Suprapubic skin (tissue), 4 donors: ENCODE measurements around the gene MAP1B. TPM values are rescaled to one million over a fixed set of nuclear protein-coding genes. Genes with fewer than 3 reads are reported as not detected.

Source experiments
- DNase-seq, 2 donors: peaks; one replicate each; pipeline ENCODE4 v3.0.0-alpha.2; 2019; ENCODE audit warnings: low spot score in 2 of 2
- H3K27ac ChIP-seq: fragments of 200-600 bp; sonication (generic); one replicate; pipeline ENCODE4 v1.5.1; 2019
- H3K27me3 ChIP-seq: fragments of 200-600 bp; sonication (generic); one replicate; pipeline ENCODE4 v1.5.1; 2019
- H3K36me3 ChIP-seq: fragments of 200-600 bp; sonication (generic); one replicate; pipeline ENCODE4 v1.5.1; 2019
- H3K4me1 ChIP-seq: fragments of 200-600 bp; sonication (generic); one replicate; pipeline ENCODE4 v1.5.1; 2019
- H3K4me3 ChIP-seq: fragments of 200-600 bp; sonication (generic); one replicate; pipeline ENCODE4 v1.5.1; 2019; ENCODE audit warnings: mild to moderate bottlenecking
- H3K9me3 ChIP-seq: fragments of 200-600 bp; sonication (generic); one replicate; pipeline ENCODE4 v1.5.1; 2019
- CTCF ChIP-seq, 2 donors: fragments of 200-600 bp in 1 of 2; fragments of 450-650 bp in 1 of 2; sonication (generic) in 1 of 2; IDR thresholded peaks; one replicate each; pipeline ENCODE4 v1.5.1; 2016 to 2019; ENCODE audit warnings: antibody characterized with exemption in 2 of 2, mild to moderate bottlenecking in 1 of 2, moderate library complexity in 1 of 2
- EP300 ChIP-seq: sonication (generic); formaldehyde crosslinking; IDR thresholded peaks from one replicate; pipeline ENCODE4 v1.6.1; 2017; ENCODE audit warnings: antibody characterized with exemption
- POLR2A ChIP-seq, 2 donors: fragments of 450-650 bp; IDR thresholded peaks; one replicate each; pipeline ENCODE4 v1.6.1; 2017; ENCODE audit warnings: antibody characterized with exemption in 2 of 2, mild to moderate bottlenecking in 2 of 2, moderate library complexity in 2 of 2
- POLR2AphosphoS5 ChIP-seq, 3 donors: sonication (generic); formaldehyde crosslinking; IDR thresholded peaks; one replicate each; pipeline ENCODE4 v1.6.1; 2017; ENCODE audit warnings: antibody characterized with exemption in 3 of 3
- WGBS: methylation state at CpG from one replicate; pipeline ENCODE4 v1.1.5; 2018; 5-methylcytosine and 5-hydroxymethylcytosine counted together
- total RNA-seq, 4 donors: library from RNA; depleted of rRNA; stranded (reverse); fragments of >200 nt; gene quantifications; one replicate each; pipeline ENCODE4 v1.1.0, GENCODE V29; 2016

The MAP1B gene
- total RNA-seq, 4 donors from 2014 or later, result 38.1 to 172 (median 67.5) TPM

- Histone ChIP-seq H3K4me1 (no peaks in the 10 kb centered on the region), H3K9me3 (no peaks in the 10 kb centered on the region), H3K4me3 (no peak overlapping the region), H3K27me3 (no peaks in the 10 kb centered on the region), H3K36me3 (peaks cover 70% of the 10 kb centered on the region), H3K27ac (no peak overlapping the region)
- no peak for DNase-seq
- no peak for TF ChIP-seq CTCF (IDR thresholded peaks at IDR 0.05)
- no peak for TF ChIP-seq POLR2A (IDR thresholded peaks at IDR 0.05)
- TF ChIP-seq EP300, result no peak
- TF ChIP-seq POLR2AphosphoS5 (IDR thresholded peaks at IDR 0.05), result no peak
- WGBS, result 96% methylated on average over 3 of the region's 3 CpGs
These were observed 118.5 kb downstream of the MAP1B start for GRCh38 chr5:72225741-72226140.

GRCh38 chr5:72226950-72227349 lies 119.7 kb downstream of the MAP1B start:
- peaks cover 1% of the 10 kb centered on the region for H3K4me1 ChIP-seq
- H3K27me3 ChIP-seq, result no peaks in the 10 kb centered on the region
- H3K4me3 ChIP-seq, result no peak overlapping the region
- H3K27ac ChIP-seq, result no peak overlapping the region
- 100% methylated on average over 2 of the region's 2 CpGs for WGBS
- no peak for DNase-seq
- no peak for TF ChIP-seq EP300
- TF ChIP-seq POLR2A (IDR thresholded peaks at IDR 0.05), result no peak
- no peak for TF ChIP-seq POLR2AphosphoS5 (IDR thresholded peaks at IDR 0.05)
- H3K36me3 ChIP-seq, result peaks cover 58% of the 10 kb centered on the region
- H3K9me3 ChIP-seq, result no peaks in the 10 kb centered on the region

- no peak overlapping the region for H3K27ac ChIP-seq
- H3K36me3 ChIP-seq, result peaks cover 38% of the 10 kb centered on the region
- H3K9me3 ChIP-seq, result no peaks in the 10 kb centered on the region
- WGBS, result 81% methylated on average over 3 of the region's 3 CpGs
- no peak for DNase-seq
- no peaks in the 10 kb centered on the region for H3K27me3 ChIP-seq
- H3K4me1 ChIP-seq, result peaks cover 20% of the 10 kb centered on the region
- H3K4me3 ChIP-seq, result no peak overlapping the region
- TF ChIP-seq CTCF (IDR thresholded peaks at IDR 0.05) (no peak), POLR2AphosphoS5 (IDR thresholded peaks at IDR 0.05) (no peak), POLR2A (IDR thresholded peaks at IDR 0.05) (no peak), EP300 (no peak)
These were observed 121.7 kb downstream of the MAP1B start for GRCh38 chr5:72228960-72229359.

- no peak for DNase-seq
- Histone ChIP-seq H3K9me3 (no peaks in the 10 kb centered on the region), H3K27ac (no peak overlapping the region), H3K36me3 (peaks cover 16% of the 10 kb centered on the region), H3K4me1 (peaks cover 32% of the 10 kb centered on the region), H3K27me3 (no peaks in the 10 kb centered on the region), H3K4me3 (no peak overlapping the region)
- TF ChIP-seq CTCF (IDR thresholded peaks at IDR 0.05), result no peak
- no peak for TF ChIP-seq POLR2A (IDR thresholded peaks at IDR 0.05)
- no peak for TF ChIP-seq POLR2AphosphoS5 (IDR thresholded peaks at IDR 0.05)
- TF ChIP-seq EP300, result no peak
- WGBS, result 57% methylated on average over 6 of the region's 6 CpGs
These were observed 124.9 kb downstream of the MAP1B start for GRCh38 chr5:72231991-72232703.

GRCh38 chr5:72232838-72233237 lies 125.6 kb downstream of the MAP1B start:
- no peaks in the 10 kb centered on the region for H3K27me3 ChIP-seq
- H3K36me3 ChIP-seq, result peaks cover 17% of the 10 kb centered on the region
- H3K27ac ChIP-seq, result no peak overlapping the region
- no peak for TF ChIP-seq EP300
- no peak for TF ChIP-seq POLR2AphosphoS5 (IDR thresholded peaks at IDR 0.05)
- no peak for TF ChIP-seq CTCF (IDR thresholded peaks at IDR 0.05)
- no peak for TF ChIP-seq POLR2A (IDR thresholded peaks at IDR 0.05)
- H3K4me3 ChIP-seq, result no peak overlapping the region
- H3K9me3 ChIP-seq, result no peaks in the 10 kb centered on the region
- 72% methylated on average over 2 of the region's 2 CpGs for WGBS
- DNase-seq, result no peak
- H3K4me1 ChIP-seq, result peaks cover 32% of the 10 kb centered on the region
